SU-DHL-6 (cell line): Measurements from ENCODE around the gene CCDC17.

Experiments used
- H2AFZ ChIP-seq: fragments of 200-600 bp; sonication (generic); 2 replicates; pipeline ENCODE4 v1.6.1; 2014; ENCODE audit warnings: low read depth, mild to moderate bottlenecking, moderate library complexity, mixed read lengths, antibody characterized with exemption, low read length; ENCODE audit not compliant: severe bottlenecking
- H3F3A ChIP-seq: fragments of 200-600 bp; shearing (Covaris generic); 2 replicates; pipeline ENCODE4 v1.6.0; 2016; ENCODE audit warnings: antibody characterized with exemption, mild to moderate bottlenecking; ENCODE audit not compliant: insufficient read depth
- H3K27ac ChIP-seq: fragments of 200-600 bp; sonication (generic); 2 replicates; pipeline ENCODE4 v1.5.1; 2016; ENCODE audit warnings: low read depth, mild to moderate bottlenecking, low read length, moderate library complexity, mixed read lengths
- H3K27me3 ChIP-seq: fragments of 200-600 bp; sonication (generic), shearing (Covaris generic); 2 replicates; pipeline ENCODE4 v1.6.0; 2014; ENCODE audit warnings: mild to moderate bottlenecking, low read length
- H3K36me3 ChIP-seq: fragments of 200-600 bp; sonication (generic); 2 replicates; pipeline ENCODE4 v1.6.1; 2014; ENCODE audit warnings: mild to moderate bottlenecking, low read length, mixed read lengths
- H3K4me2 ChIP-seq: fragments of 300-600, 200-600 bp; shearing (Covaris generic), sonication (generic); 2 replicates; pipeline ENCODE4 v1.6.0; 2014; ENCODE audit warnings: low read length, low read depth, mild to moderate bottlenecking; ENCODE audit not compliant: poor library complexity, severe bottlenecking
- H3K4me3 ChIP-seq: fragments of 200-600 bp; sonication (generic); 2 replicates; pipeline ENCODE4 v1.5.1; 2014; ENCODE audit warnings: antibody characterized with exemption, low read length, mild to moderate bottlenecking, mixed read lengths; ENCODE audit not compliant: insufficient read depth, poor library complexity, severe bottlenecking
- H3K79me2 ChIP-seq: fragments of 200-600 bp; sonication (generic); 2 replicates; pipeline ENCODE4 v1.6.1; 2014; ENCODE audit warnings: mild to moderate bottlenecking, low read length, moderate library complexity; ENCODE audit not compliant: insufficient read depth
- H3K9ac ChIP-seq: fragments of 200-600 bp; sonication (generic); 2 replicates; pipeline ENCODE4 v1.7.0; 2014; ENCODE audit warnings: mild to moderate bottlenecking, low read length
- H3K9me2 ChIP-seq: fragments of 200-600 bp; sonication (generic); replicated peaks from 2 replicates; pipeline ENCODE4 v1.6.1; 2014; ENCODE audit warnings: low read length; ENCODE audit not compliant: insufficient read depth
- H3K9me3 ChIP-seq: fragments of 200-600 bp; sonication (generic); 2 replicates; pipeline ENCODE4 v1.6.1; 2014; ENCODE audit warnings: low read length, mixed read lengths; ENCODE audit not compliant: insufficient read depth
- H4K20me1 ChIP-seq: fragments of 200-600 bp; sonication (generic); 2 replicates; pipeline ENCODE4 v1.6.1; 2014; ENCODE audit warnings: low read depth, mild to moderate bottlenecking, antibody characterized with exemption, low read length, moderate library complexity, mixed read lengths
- EZH2phosphoT487 ChIP-seq: fragments of 200-600 bp; sonication (generic), shearing (Covaris generic); conservative IDR thresholded peaks from 2 replicates; pipeline ENCODE4 v1.6.1; 2018; ENCODE audit warnings: mild to moderate bottlenecking, antibody characterized with exemption, low read length, moderate library complexity, mixed read lengths
- TF ChIP-seq, protein P1 (sequence below): fragments of 200-600 bp; sonication (generic); IDR thresholded peaks from one replicate; pipeline ENCODE4 v1.5.1; 2017; ENCODE audit warnings: antibody characterized with exemption, mild to moderate bottlenecking, low read length, moderate library complexity; ENCODE audit not compliant: insufficient read depth, poor library complexity, severe bottlenecking

CCDC17 gene

DNA sequence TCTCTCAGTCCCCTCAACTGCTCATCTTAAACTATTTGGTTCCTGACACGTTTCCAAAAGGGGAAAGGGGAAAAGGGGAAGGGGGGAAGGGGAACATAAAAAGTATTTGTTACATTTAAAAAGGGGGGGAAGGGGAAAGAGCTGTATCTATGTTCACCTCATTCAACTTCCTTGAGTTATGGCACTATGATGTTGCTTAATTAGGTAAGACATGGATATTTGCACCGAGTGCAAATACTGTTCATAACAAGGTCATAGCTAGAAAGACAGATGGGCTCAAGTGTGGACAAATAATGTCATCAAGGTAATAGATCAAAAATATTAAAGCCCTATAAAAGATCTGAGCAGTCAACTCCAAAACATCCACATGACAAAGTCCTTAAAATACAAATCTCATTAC lies 36.5 kb upstream of the CCDC17 start:
- TF ChIP-seq, protein P1, sequence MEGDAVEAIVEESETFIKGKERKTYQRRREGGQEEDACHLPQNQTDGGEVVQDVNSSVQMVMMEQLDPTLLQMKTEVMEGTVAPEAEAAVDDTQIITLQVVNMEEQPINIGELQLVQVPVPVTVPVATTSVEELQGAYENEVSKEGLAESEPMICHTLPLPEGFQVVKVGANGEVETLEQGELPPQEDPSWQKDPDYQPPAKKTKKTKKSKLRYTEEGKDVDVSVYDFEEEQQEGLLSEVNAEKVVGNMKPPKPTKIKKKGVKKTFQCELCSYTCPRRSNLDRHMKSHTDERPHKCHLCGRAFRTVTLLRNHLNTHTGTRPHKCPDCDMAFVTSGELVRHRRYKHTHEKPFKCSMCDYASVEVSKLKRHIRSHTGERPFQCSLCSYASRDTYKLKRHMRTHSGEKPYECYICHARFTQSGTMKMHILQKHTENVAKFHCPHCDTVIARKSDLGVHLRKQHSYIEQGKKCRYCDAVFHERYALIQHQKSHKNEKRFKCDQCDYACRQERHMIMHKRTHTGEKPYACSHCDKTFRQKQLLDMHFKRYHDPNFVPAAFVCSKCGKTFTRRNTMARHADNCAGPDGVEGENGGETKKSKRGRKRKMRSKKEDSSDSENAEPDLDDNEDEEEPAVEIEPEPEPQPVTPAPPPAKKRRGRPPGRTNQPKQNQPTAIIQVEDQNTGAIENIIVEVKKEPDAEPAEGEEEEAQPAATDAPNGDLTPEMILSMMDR, result no peak
- TF ChIP-seq EZH2phosphoT487, result no peak
- Histone ChIP-seq H3F3A (no peaks in the 10 kb centered on the region), H3K36me3 (peaks cover 38% of the 10 kb centered on the region), H3K4me3 (no peak overlapping the region), H3K9me3 (no peaks in the 10 kb centered on the region), H3K9me2 (no peaks in the 10 kb centered on the region), H2AFZ (no peak overlapping the region), H3K27ac (no peak overlapping the region), H3K4me2 (no peak overlapping the region), H3K27me3 (no peaks in the 10 kb centered on the region), H3K79me2 (peaks cover 66% of the 10 kb centered on the region), H4K20me1 (peaks cover 19% of the 10 kb centered on the region), H3K9ac (no peak overlapping the region)

DNA sequence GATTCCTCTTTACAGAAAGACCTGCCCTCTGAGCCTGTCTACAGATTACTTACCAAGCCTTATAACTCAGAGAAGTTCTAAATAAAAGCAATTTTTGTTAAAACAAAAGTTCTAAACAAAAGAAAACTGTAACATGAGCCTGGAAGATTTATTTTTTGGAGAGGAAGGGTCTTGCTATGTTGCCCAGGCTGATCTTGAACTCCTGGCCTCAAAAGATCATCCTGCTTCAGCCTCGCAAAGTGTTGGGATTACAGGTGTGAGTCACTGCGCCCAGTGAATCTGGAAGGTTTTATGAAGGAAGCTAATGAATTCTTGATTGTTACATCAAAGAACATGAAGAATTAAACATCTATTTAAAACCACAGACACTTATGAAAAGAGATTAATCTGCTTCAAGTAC lies 35.4 kb upstream of the CCDC17 start:
- no peak for TF ChIP-seq EZH2phosphoT487
- TF ChIP-seq, protein P1, result no peak
- Histone ChIP-seq H3K79me2 (peaks cover 55% of the 10 kb centered on the region), H3K27me3 (no peaks in the 10 kb centered on the region), H4K20me1 (peaks cover 19% of the 10 kb centered on the region), H3K36me3 (peaks cover 49% of the 10 kb centered on the region), H3K9ac (no peak overlapping the region), H3K9me3 (no peaks in the 10 kb centered on the region), H3K4me3 (no peak overlapping the region), H2AFZ (no peak overlapping the region), H3K9me2 (no peaks in the 10 kb centered on the region), H3K27ac (no peak overlapping the region), H3K4me2 (no peak overlapping the region), H3F3A (no peaks in the 10 kb centered on the region)

DNA sequence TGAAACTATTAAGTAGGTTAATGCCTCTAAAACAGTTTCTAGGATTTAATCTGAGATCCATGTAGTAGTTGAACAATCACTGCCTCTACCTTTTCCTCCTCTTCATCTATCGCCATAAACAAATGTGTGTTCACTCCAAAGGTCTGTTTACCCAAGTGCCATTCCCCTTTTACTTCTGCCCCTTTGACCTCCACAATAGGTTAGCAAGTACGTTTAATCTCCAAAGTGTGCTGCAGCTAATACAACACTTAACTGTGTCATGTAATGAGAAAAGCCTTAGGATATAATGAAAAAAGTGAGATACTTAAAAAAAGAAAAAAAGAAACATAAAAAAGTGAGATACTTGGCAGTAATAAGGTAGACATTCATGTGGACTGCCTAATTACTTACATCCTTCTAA lies 34.3 kb upstream of the CCDC17 start:
- H3K36me3 ChIP-seq, result peaks cover 49% of the 10 kb centered on the region

More for the DNA sequence above, 34.3 kb upstream of the CCDC17 start:
- Histone ChIP-seq H3K9ac (no peak overlapping the region), H2AFZ (no peak overlapping the region), H3K27me3 (no peaks in the 10 kb centered on the region), H3K9me3 (no peaks in the 10 kb centered on the region), H3F3A (no peaks in the 10 kb centered on the region), H3K79me2 (peaks cover 45% of the 10 kb centered on the region), H3K4me3 (no peak overlapping the region), H4K20me1 (peaks cover 14% of the 10 kb centered on the region), H3K4me2 (no peak overlapping the region), H3K9me2 (no peaks in the 10 kb centered on the region), H3K27ac (no peak overlapping the region)
- TF ChIP-seq, protein P1, result no peak
- TF ChIP-seq EZH2phosphoT487, result no peak
